Right lobe of liver (tissue), 4 donors: ENCODE data around the gene FLG2.

ENCODE experiments used
- CTCF ChIP-seq, 4 donors: fragments of 200-600 bp in 3 of 4; fragments of 450-650 bp in 1 of 4; IDR thresholded peaks; one replicate each; pipeline versions ENCODE4 v1.5.1 to v1.8.0; 2016 to 2022; ENCODE audit warnings: antibody characterized with exemption in 4 of 4, mild to moderate bottlenecking in 2 of 4
- POLR2A ChIP-seq: fragments of 450-650 bp; IDR thresholded peaks from one replicate; pipeline ENCODE4 v1.6.1; 2017; ENCODE audit warnings: antibody characterized with exemption, mild to moderate bottlenecking
- donor health status: DM: no; HTN: no; CAD: no.
- donor health status: DM: no; HTN: no; CAD: no.
- donor health status: DM: no; HTN: yes; CAD: no.

DNA sequence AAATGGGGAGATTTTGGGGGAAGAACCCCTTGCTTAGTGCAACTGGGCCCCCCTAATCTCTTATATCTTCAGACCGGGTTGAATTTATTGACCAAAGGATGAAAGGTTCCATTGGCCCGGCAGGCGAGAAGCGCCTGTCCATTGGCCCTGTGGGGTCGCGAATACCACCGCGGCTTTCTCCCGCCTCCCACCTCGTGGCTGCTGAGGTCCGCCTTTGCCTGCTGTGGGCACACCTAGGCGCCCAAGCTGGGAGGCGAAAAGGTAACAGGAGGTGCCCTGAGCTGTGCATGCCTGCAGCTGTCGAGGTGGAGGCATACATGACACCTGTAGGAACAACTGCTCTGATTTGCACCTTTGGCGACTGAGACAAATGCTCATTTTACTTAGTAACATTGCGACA is 21.1 kb upstream of the FLG2 start:
- TF ChIP-seq CTCF (IDR thresholded peaks at IDR 0.05), result no peak
- no peak for TF ChIP-seq POLR2A
